Measurements from ENCODE around the gene MED12. TPM values are rescaled to one million over a fixed set of nuclear protein-coding genes. Genes with fewer than 3 reads are reported as not detected.

The MED12 gene
- total and polyA plus RNA-seq, 7 experiments from 2014 or later: 12.5 to 104 (median 73.3) TPM

GRCh38 chrX:71191248-71191647, 72.9 kb downstream of the MED12 start:
- Histone ChIP-seq H3K27ac (ENCODE audit: low read depth, low read length) (no peak overlapping the region), H3K4me3 (ENCODE audit: low read length) (no peak overlapping the region), H3K4me1 (ENCODE audit: control insufficient read depth in 2 of 2, insufficient read depth in 2 of 2, low read length in 2 of 2) (peaks cover 4 to 7% of the 10 kb centered on the region in 2 donors), H3K27me3 (ENCODE audit: control insufficient read depth in 2 of 2, insufficient read depth in 2 of 2, low read length in 2 of 2) (no peaks in the 10 kb centered on the region), H3K36me3 (ENCODE audit: control insufficient read depth in 2 of 3, insufficient read depth in 3 of 3, low read length in 3 of 3) (no peaks in the 10 kb centered on the region), H3K9me3 (ENCODE audit: control insufficient read depth in 2 of 3, low read length in 3 of 3) (no peaks in the 10 kb centered on the region)
- no peak for ATAC-seq
- Mint-ChIP-seq H3K9me3 (peaks cover 0 to 1% (median 0%) of the 10 kb centered on the region in 11 donors), H3K27me3 (no peaks in the 10 kb centered on the region), H3K4me1 (peaks cover 15 to 32% (median 26%) of the 10 kb centered on the region in 7 donors), H3K36me3 (peaks cover 0 to 14% (median 6%) of the 10 kb centered on the region in 5 donors), H3K27ac (peak overlapping the region in 8 of 9 donors; percentile 6 to 73 (median 58)), H3K4me3 (peak overlapping the region in 3 of 10 donors; percentile 7 to 46 (median 21))
- no peak for DNase-seq
- CTCF ChIA-PET: no interaction called here
- POLR2A ChIA-PET: interaction anchor here (1.0 kb wide), 1 partner anchor 63 kb away, joined by 3 read pairs; the partner anchor contains the start of gene ZMYM3
- intact Hi-C loops (cut with micrococcal nuclease): no loop called here

Other genes starting within 250 kb of the MED12 start
- gene TEX11, start 209.9 kb upstream of the MED12 start, total RNA-seq: not detected
- under 1 TPM in 1 of 2 donors, not detected in 1; 0.18 TPM for gene TEX11, start 209.9 kb upstream of the MED12 start, polyA plus RNA-seq
- not detected for gene SLC7A3, start 187.5 kb upstream of the MED12 start, total RNA-seq
- under 1 TPM; 0.22 to 0.44 TPM for gene SLC7A3, start 187.5 kb upstream of the MED12 start, polyA plus RNA-seq
- gene SNX12, start 50.3 kb upstream of the MED12 start, total RNA-seq: 10 to 100 TPM; 19.0 to 41.6 (median 37.3) TPM
- 1 to 10 TPM; 3.1 to 3.4 TPM for gene SNX12, start 50.3 kb upstream of the MED12 start, polyA plus RNA-seq
- gene FOXO4, start 22.7 kb upstream of the MED12 start, total RNA-seq: 10 to 100 TPM; 11.9 to 40.6 (median 30.0) TPM
- 1 to 10 TPM; 1.2 to 2.3 TPM for gene FOXO4, start 22.7 kb upstream of the MED12 start, polyA plus RNA-seq
- 10 to 100 TPM; 26.5 to 83.4 (median 57.8) TPM for gene CXorf65, start 11.9 kb upstream of the MED12 start, total RNA-seq
- 1 to 10 TPM in 1 of 2 donors, under 1 TPM in 1; 0.31 to 4.3 TPM for gene CXorf65, start 11.9 kb upstream of the MED12 start, polyA plus RNA-seq
- gene IL2RG, start 7.0 kb upstream of the MED12 start, total RNA-seq: 100 to 1,000 TPM; 228 to 671 (median 329) TPM
- gene IL2RG, start 7.0 kb upstream of the MED12 start, polyA plus RNA-seq: 1,000 to 10,000 TPM in 1 of 2 donors, 100 to 1,000 TPM in 1; 933 to 1,015 TPM
- 1 to 10 TPM; 2.3 to 4.6 (median 3.0) TPM for gene NLGN3, start 26.2 kb downstream of the MED12 start, total RNA-seq
- gene NLGN3, start 26.2 kb downstream of the MED12 start, polyA plus RNA-seq: under 1 TPM; 0.09 to 0.24 TPM
- not detected for gene GJB1, start 104.6 kb downstream of the MED12 start, total RNA-seq
- not detected for gene GJB1, start 104.6 kb downstream of the MED12 start, polyA plus RNA-seq
- 10 to 100 TPM; 21.2 to 34.1 (median 21.6) TPM for gene ZMYM3, start 135.5 kb downstream of the MED12 start, total RNA-seq
- 1 to 10 TPM; 6.7 to 7.8 TPM for gene ZMYM3, start 135.5 kb downstream of the MED12 start, polyA plus RNA-seq
- gene NONO, start 165.0 kb downstream of the MED12 start, total RNA-seq: 100 to 1,000 TPM; 334 to 488 (median 371) TPM
- gene NONO, start 165.0 kb downstream of the MED12 start, polyA plus RNA-seq: 100 to 1,000 TPM; 184 to 220 TPM
- gene ITGB1BP2, start 183.2 kb downstream of the MED12 start, total RNA-seq: 1 to 10 TPM; 2.4 to 6.0 (median 4.6) TPM
- not detected for gene ITGB1BP2, start 183.2 kb downstream of the MED12 start, polyA plus RNA-seq
- 10 to 100 TPM; 55.4 to 86.7 (median 76.1) TPM for gene TAF1, start 247.8 kb downstream of the MED12 start, total RNA-seq
- 10 to 100 TPM in 1 of 2 donors, 1 to 10 TPM in 1; 7.1 to 11.3 TPM for gene TAF1, start 247.8 kb downstream of the MED12 start, polyA plus RNA-seq